Uterus (tissue), 2 donors: ENCODE data around the gene ENGASE.

Experiments used
- POLR2A ChIP-seq, 2 donors: fragments of 450-650 bp; IDR thresholded peaks; one replicate each; pipeline ENCODE4 v1.6.1; 2016; ENCODE audit warnings: antibody characterized with exemption in 2 of 2, mild to moderate bottlenecking in 1 of 2, moderate library complexity in 1 of 2
- TF ChIP-seq, protein P1 (sequence below), 4 experiments: fragments of 200-600 bp in 2 of 4; fragments of 450-650 bp in 2 of 4; sonication (generic) in 2 of 4; IDR thresholded peaks; one replicate each; pipeline ENCODE4 v1.5.1; 2016 to 2019; ENCODE audit warnings: antibody characterized with exemption in 4 of 4, mild to moderate bottlenecking in 2 of 4, moderate library complexity in 1 of 4

DNA sequence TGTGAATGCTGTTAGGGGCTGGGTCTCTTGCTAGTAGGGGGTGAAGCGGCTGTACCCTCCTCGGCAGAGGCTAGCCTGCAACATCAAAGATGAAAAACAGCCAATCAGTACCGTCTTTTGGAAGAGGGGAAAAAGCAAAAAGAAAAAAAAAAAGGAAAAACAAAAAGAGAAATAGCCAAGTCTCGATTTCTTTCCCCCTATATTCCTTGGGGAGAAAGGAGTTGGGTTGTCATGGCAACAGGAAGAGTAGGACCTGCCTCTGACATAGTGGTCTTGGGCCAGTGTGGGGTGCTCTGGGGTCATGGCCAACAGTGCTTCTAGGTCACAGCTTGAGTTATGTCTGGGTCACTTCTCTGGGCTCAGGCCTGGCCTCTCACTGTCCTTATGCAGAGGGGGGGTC lies 17.9 kb downstream of the ENGASE start:
- TF ChIP-seq, protein P1, sequence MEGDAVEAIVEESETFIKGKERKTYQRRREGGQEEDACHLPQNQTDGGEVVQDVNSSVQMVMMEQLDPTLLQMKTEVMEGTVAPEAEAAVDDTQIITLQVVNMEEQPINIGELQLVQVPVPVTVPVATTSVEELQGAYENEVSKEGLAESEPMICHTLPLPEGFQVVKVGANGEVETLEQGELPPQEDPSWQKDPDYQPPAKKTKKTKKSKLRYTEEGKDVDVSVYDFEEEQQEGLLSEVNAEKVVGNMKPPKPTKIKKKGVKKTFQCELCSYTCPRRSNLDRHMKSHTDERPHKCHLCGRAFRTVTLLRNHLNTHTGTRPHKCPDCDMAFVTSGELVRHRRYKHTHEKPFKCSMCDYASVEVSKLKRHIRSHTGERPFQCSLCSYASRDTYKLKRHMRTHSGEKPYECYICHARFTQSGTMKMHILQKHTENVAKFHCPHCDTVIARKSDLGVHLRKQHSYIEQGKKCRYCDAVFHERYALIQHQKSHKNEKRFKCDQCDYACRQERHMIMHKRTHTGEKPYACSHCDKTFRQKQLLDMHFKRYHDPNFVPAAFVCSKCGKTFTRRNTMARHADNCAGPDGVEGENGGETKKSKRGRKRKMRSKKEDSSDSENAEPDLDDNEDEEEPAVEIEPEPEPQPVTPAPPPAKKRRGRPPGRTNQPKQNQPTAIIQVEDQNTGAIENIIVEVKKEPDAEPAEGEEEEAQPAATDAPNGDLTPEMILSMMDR (IDR thresholded peaks at IDR 0.05) = no peak
- no peak for TF ChIP-seq POLR2A (IDR thresholded peaks at IDR 0.05)
